ENCODE measurements around the gene PIR. TPM values are rescaled to one million over a fixed set of nuclear protein-coding genes. Genes with fewer than 3 reads are reported as not detected.

PIR gene
- total and polyA plus RNA-seq, 7 donors = 4.5 to 22.1 (median 11.6) TPM

- no peak for DNase-seq
- H3K4me1 ChIP-seq = no peaks in the 10 kb centered on the region
- intact Hi-C loops (cut with DNase I) = no loop called here
- H3K27ac ChIP-seq = no peak overlapping the region
- no peaks in the 10 kb centered on the region for H3K9me3 ChIP-seq
- H3K4me3 ChIP-seq = no peak overlapping the region
- H3K36me3 ChIP-seq = no peaks in the 10 kb centered on the region
- WGBS, 2 donors = 78 to 84% methylated on average over 2 of the region's 2 CpGs
- H3K27me3 ChIP-seq = no peaks in the 10 kb centered on the region
- no peak for TF ChIP-seq POLR2A (IDR thresholded peaks at IDR 0.05)
- TF ChIP-seq EP300 (IDR thresholded peaks at IDR 0.05) = no peak
- no peak for TF ChIP-seq CTCF (IDR thresholded peaks at IDR 0.05)
- TF ChIP-seq POLR2AphosphoS5 (IDR thresholded peaks at IDR 0.05) = no peak
Measured at GRCh38 chrX:15435836-15436619, 57.1 kb downstream of the PIR start.

- Histone ChIP-seq H3K36me3 (no peaks in the 10 kb centered on the region), H3K9me3 (no peaks in the 10 kb centered on the region), H3K27me3 (no peaks in the 10 kb centered on the region), H3K4me1 (no peaks in the 10 kb centered on the region), H3K27ac (no peak overlapping the region), H3K4me3 (no peak overlapping the region)
- TF ChIP-seq POLR2AphosphoS5 (IDR thresholded peaks at IDR 0.05) (no peak), POLR2A (IDR thresholded peaks at IDR 0.05) (no peak), EP300 (IDR thresholded peaks at IDR 0.05) (no peak), CTCF (IDR thresholded peaks at IDR 0.05) (no peak)
- intact Hi-C loops (cut with DNase I) = no loop called here
- no peak for DNase-seq
- WGBS, 2 donors = 73 to 89% methylated on average over 2 of the region's 2 CpGs
Measured at GRCh38 chrX:15434205-15434604, 58.9 kb downstream of the PIR start.

- no peaks in the 10 kb centered on the region for H3K9me3 ChIP-seq
- H3K4me1 ChIP-seq = no peaks in the 10 kb centered on the region
- no peaks in the 10 kb centered on the region for H3K36me3 ChIP-seq
- H3K27me3 ChIP-seq = no peaks in the 10 kb centered on the region
- DNase-seq = no peak
- TF ChIP-seq POLR2A (IDR thresholded peaks at IDR 0.05) (no peak), CTCF (IDR thresholded peaks at IDR 0.05) (no peak), POLR2AphosphoS5 (IDR thresholded peaks at IDR 0.05) (no peak), EP300 (IDR thresholded peaks at IDR 0.05) (no peak)
- no peak overlapping the region for H3K4me3 ChIP-seq
- intact Hi-C loops (cut with DNase I) = no loop called here
- WGBS, 2 donors = 51 to 86% methylated on average over 1 of the region's 1 CpG
- H3K27ac ChIP-seq = no peak overlapping the region
Measured at GRCh38 chrX:15430584-15430983, 62.5 kb downstream of the PIR start.

GRCh38 chrX:15430076-15430475 is 63.1 kb downstream of the PIR start:
- TF ChIP-seq CTCF (IDR thresholded peaks at IDR 0.05) (no peak), POLR2AphosphoS5 (IDR thresholded peaks at IDR 0.05) (no peak), EP300 (IDR thresholded peaks at IDR 0.05) (no peak), POLR2A (IDR thresholded peaks at IDR 0.05) (no peak)
- Histone ChIP-seq H3K36me3 (no peaks in the 10 kb centered on the region), H3K27me3 (no peaks in the 10 kb centered on the region), H3K9me3 (no peaks in the 10 kb centered on the region), H3K4me3 (no peak overlapping the region), H3K27ac (no peak overlapping the region), H3K4me1 (no peaks in the 10 kb centered on the region)
- WGBS, 2 donors = 82 to 92% methylated on average over 2 of the region's 2 CpGs
- DNase-seq = no peak
- intact Hi-C loops (cut with DNase I) = no loop called here

- Histone ChIP-seq H3K36me3 (no peaks in the 10 kb centered on the region), H3K27me3 (no peaks in the 10 kb centered on the region), H3K4me1 (no peaks in the 10 kb centered on the region), H3K27ac (no peak overlapping the region), H3K4me3 (no peak overlapping the region), H3K9me3 (no peaks in the 10 kb centered on the region)
- DNase-seq = no peak
- 88 to 90% methylated on average over 1 of the region's 1 CpG for WGBS, 2 donors
- intact Hi-C loops (cut with DNase I) = no loop called here
- TF ChIP-seq EP300 (IDR thresholded peaks at IDR 0.05) = no peak
- no peak for TF ChIP-seq POLR2AphosphoS5 (IDR thresholded peaks at IDR 0.05)
- no peak for TF ChIP-seq CTCF (IDR thresholded peaks at IDR 0.05)
Measured at GRCh38 chrX:15425024-15425423, 68.1 kb downstream of the PIR start.
